ENCODE data around the gene LRRIQ1. TPM values are rescaled to one million over a fixed set of nuclear protein-coding genes. Genes with fewer than 3 reads are reported as not detected.

LRRIQ1 gene
- total and polyA plus RNA-seq, 2 donors (not counting 1 experiment from before 2014, with no cell fraction given) = not detected

GRCh38 chr12:85273381-85274314, 237.5 kb downstream of the LRRIQ1 start:
- CTCF ChIA-PET = no interaction called here

More at GRCh38 chr12:85273381-85274314, 237.5 kb downstream of the LRRIQ1 start:
- Histone ChIP-seq H3K36me3 (replicated peaks in 1 of 2; ENCODE audit: control extremely low read depth in 1 of 2, control insufficient read depth in 1 of 2, extremely low read depth in 1 of 2, insufficient read depth in 2 of 2, low read length in 1 of 2) (no peaks in the 10 kb centered on the region), H3K4me3 (ENCODE audit: control extremely low read depth in 1 of 5, extremely low read depth in 1 of 5, insufficient read depth in 1 of 5, low read depth in 2 of 5, low read length in 4 of 5) (no peak overlapping the region), H3K27me3 (replicated peaks in 1 of 4; ENCODE audit: control extremely low read depth in 1 of 4, control insufficient read depth in 3 of 4, insufficient read depth in 4 of 4, low read length in 3 of 4) (peaks cover 0 to 32% (median 31%) of the 10 kb centered on the region in 4 experiments), H3K9ac (ENCODE audit: low read length) (no peak overlapping the region), H4K20me1 (ENCODE audit: control insufficient read depth, insufficient read depth, low read length, poor library complexity, severe bottlenecking) (no peaks in the 10 kb centered on the region), H3K79me2 (ENCODE audit: control insufficient read depth, insufficient read depth, low read length) (no peaks in the 10 kb centered on the region), H3K9me3 (ENCODE audit: control extremely low read depth in 1 of 3, control insufficient read depth in 2 of 3, insufficient read depth in 1 of 3, low read length in 2 of 3) (peaks cover 0 to 9% (median 0%) of the 10 kb centered on the region in 3 donors), H3K27ac (ENCODE audit: low read length in 2 of 2) (no peak overlapping the region), H3K4me2 (replicated peaks; ENCODE audit: low read depth, low read length, poor library complexity, severe bottlenecking) (no peak overlapping the region), H3K4me1 (ENCODE audit: control insufficient read depth in 2 of 2, insufficient read depth in 2 of 2, low read length in 2 of 2) (peaks cover 0 to 3% of the 10 kb centered on the region in 2 donors), H2AFZ (ENCODE audit: insufficient read depth, low read depth, low read length, poor library complexity, severe bottlenecking) (no peak overlapping the region)
- Mint-ChIP-seq H3K27ac (no peak overlapping the region), H3K27me3 (peaks cover 50% of the 10 kb centered on the region), H3K4me3 (no peak overlapping the region), H3K4me1 (no peaks in the 10 kb centered on the region), H3K9me3 (ENCODE audit: insufficient read depth) (no peaks in the 10 kb centered on the region)
- ATAC-seq (ENCODE audit: low read depth) = no peak
- intact Hi-C loops (cut with micrococcal nuclease) = no loop called here
- no peak for TF ChIP-seq EZH2 (IDR thresholded peaks at IDR 0.05; ENCODE audit: borderline replicate concordance, insufficient read depth, low read depth, low read length, poor library complexity, severe bottlenecking)
- no peak for TF ChIP-seq CTCF (IDR thresholded peaks at IDR 0.05)
- WGBS (ENCODE audit: insufficient coverage) = 16% methylated on average over 19 of the region's 37 CpGs
- POLR2A ChIA-PET = no interaction called here
- peak; percentile 2 for DNase-seq
